ENCODE results near the gene MAPK11.

Gene MAPK11

DNA sequence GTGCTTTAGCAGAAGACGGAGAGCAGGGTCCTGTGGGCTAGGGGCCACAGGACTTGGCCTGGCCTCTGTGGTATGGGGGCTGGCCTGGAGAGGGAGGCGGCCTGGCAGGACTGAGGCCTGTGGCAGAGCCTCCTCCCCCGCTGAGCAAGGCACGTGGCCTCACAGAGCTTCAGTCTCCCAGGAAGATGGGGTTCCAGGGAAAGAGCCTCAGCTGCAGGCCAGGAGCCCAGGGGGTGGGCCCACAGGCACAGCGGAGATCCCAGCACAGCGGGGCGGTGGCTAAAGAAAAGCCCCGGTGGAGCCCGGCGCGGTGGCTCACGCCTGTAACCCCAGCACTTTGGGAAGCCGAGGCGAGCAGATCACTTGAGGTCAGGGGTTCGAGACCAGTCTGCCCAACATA lies 10.9 kb downstream of the MAPK11 start:
- no peak for DNase-seq

DNA sequence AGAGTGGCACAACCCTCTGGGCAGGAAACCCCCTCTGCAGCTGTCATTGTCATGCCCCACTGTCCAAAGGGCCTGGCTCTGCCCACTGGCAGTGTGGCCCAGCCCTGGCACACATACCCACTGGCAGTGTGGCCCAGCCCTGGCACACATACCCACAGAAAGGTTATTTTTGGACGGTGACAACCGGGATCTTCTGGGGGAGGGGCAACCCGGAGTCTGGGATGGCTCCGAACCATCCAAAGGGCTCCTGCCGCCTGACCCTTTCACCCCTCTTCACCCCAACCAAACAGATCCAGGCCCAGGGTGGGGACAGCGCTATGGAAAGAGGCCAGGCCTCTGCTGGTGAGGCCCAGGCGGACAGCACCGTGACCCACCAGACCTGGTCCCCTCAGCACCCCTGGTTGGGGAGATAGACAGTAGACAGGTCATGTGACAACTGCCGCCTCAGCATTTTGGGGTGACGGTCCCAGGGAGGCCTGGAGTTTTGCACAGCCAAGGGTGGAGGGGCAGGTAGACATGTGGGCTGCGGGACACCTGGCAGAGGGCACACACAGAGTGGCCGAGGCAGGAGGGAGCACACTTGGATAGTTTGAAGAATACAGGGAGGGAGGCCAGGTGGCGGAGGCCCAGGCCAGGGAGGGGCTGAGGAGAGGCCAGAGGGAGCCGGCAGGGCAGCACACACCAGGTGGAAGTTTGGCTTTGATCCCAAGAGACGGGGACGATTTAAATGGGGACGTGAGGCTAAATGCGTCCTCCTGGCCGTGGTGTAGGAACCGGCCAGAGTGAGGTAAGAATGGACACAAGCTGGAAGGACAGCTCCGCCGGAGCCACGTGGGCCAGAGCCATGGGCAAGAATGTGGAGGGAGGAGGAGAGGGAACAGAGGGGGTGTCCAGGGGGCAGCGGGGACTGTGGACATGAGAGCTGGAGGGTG lies 11.6 kb downstream of the MAPK11 start:
- DNase-seq: no peak

DNA sequence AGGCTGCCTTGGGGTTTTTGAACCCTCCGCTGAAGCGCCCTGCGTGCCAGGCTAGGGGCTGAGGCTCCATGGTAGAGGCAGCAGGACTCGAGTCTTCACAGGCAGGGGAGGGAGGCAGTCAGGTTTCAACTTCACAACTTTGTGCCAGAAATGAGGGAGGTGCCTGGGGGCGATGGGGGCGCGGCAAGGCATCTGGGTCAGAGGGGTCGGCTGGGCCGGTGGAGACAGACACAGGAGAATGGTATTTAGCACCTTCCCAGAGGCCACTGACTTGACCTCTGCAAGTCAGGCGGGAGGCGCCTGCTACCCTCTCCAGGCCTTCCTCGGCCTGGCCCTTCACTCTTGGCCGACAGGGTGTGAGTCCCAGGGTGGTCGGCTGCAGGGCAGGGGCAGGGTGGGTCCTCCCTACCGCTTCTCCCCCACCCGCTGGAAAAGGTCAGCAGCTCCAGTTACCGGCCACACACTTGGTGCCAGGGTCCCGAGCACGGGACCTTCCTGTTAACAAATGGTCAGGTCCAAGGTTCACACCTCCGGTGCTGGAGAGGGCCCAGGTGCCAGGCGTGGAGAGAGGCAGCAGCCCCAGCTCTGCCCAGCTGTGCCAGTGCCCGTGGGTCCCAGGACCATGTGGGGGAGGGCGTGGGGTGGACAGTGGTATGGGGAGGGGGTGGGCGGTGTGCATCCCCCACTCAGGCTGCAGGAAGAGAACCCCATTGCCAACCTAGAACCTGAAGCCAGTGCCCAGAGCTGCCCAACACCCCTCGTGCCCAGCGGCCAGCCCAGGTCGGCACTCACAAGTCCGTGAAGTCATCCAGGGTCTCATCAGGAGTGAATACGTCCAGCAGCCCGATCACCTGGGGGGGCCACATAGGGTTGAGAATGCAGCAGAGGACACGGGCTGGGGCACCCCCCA lies 12.5 kb downstream of the MAPK11 start:
- DNase-seq: no peak

DNA sequence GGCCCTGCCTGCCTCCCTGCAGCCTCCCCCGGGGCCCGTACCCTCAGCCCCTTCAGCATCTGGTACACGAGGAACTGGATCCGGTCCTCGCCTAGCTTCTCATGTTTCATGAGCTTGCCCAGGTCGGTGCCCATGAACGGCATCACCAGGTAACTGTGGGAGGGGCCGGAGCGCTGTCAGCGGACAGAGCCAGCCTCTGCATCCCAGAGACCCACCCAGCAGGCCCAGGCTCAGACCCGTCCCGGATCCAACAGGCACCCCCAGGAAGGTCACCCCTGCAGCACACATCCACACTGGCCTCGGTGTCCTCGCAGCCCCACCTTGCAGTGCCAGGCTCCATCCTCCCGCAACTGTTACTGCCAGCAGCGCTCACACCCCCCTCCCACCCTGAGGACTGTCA lies 13.1 kb downstream of the MAPK11 start:
- no peak for DNase-seq

DNA sequence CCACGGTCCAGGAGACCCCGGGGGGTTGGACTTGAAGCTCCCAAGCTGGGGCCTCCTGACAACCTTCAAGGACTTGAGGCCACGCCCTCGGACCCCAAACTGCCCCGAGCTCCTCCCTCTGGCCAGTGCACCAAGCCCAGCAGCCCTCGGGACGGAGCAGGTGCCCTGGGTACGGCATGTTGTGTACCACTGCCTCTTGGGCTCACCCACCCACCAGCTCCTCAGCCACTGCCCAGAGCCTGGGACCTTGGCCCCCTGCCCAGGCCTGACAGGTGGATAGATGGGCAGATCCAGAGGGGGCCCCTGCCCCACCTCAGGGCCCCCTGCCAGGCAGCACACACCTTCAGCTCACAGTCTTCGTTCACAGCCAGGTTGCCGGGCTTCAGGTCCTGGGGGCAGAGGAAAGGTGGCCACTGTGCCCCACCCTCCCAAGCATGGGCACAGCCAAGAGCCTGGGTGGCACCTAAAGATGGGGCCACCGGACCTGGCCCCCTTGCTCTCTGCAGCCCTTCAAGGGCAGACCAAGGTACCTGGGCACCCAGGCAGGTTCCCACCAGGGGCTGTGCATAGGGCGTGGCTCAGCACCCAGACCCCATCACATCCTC lies 13.8 kb downstream of the MAPK11 start:
- no peak for DNase-seq

DNA sequence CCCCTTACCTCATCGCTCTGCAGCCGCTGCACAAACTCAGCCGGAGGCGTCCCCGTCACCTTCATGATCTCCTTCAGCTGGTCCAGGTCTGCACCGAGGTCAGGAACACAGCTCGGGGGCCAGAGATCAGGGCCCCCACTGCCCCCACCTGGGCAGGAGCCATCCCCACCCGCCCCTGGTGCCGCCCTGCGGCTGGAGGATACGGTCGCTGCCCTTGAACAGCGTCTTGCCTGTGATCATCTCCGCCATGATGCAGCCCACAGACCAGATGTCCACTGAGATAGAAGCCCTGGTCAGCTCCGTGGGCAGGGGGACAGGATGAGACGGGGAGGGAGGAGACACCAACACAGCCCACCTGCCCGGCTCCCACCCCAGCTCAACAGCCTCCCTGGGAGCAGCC lies 14.6 kb downstream of the MAPK11 start:
- DNase-seq: no peak

DNA sequence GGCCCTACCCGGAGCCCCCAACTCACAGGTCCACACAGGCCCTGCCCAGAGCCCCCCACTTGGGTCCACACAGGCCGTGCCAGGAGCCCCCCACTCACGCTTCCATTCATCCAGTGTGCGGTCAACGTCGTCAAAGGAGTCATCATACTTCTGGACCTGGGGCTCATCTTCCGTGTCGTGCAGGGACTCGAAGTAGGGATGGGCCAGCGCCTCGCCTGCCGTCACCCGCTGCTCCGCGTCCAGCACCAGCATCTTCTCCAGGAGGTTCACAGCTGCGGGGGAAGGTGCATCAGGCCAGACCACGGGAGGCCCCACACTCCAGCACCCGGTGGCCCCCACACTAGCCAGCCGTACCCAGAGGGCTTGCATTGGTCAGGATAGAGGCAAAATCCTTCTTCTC lies 15.1 kb downstream of the MAPK11 start:
- no peak for DNase-seq

DNA sequence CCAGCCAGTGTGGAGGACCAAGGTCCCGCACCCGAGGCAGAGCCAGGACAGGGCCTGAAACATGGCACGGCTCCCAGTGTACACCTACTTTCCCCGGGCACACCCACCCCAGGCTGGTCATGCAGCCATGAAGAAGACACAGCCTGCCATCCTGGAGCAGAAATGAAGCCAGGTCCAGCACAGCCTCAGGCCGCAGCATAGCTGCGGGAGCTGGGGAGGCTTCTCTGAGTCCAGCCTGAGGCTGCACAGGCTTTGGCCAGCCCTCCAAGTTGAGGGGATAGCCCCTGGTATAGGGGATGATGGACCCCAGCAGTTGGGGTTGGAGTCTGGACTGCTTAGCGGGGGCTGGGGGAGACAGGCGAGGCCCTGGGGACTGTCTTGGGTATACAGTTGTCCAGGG lies 16.2 kb downstream of the MAPK11 start:
- DNase-seq: no peak

DNA sequence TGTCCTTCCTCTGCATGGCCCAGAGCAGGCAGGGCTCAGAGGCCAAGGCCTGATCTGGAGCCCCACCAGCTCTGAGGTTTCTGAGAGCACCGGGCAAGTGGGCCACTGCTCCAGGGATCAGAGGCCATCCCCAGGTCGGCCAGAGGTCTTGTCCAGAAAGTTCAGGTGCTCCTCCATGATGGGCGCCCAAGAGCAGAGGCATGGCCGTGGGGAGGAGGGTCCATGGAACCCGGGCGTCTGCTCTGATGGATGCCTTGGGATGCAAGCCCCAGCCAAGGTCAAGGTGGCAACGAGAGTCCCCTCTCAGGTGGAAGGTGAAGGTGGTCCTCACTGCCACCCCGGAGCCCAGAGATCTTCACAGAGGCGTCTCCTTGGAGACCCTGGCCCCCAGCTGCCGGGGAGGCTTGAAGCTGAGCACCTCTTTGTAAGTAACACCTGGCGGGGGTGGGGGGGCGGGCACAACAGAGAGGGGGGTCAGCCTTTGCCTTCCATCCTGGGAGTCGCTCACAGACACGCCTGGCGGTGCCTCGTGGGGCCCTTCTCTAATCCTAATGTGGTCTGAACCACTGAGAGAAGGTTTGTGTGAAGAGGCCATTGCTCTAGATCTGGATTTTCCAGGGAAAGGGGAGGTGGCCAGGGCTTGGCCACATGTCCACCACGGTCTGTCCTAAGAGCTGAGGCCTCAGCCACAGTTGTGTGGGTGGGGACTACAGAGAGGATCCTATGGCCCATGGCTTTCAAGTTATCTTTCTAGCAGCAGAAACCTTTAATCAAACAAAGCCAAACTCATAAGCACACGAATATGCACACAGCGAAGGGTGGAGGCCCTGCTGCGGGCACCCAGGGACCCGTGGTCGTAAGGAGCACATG lies 16.9 kb downstream of the MAPK11 start:
- DNase-seq: no peak

DNA sequence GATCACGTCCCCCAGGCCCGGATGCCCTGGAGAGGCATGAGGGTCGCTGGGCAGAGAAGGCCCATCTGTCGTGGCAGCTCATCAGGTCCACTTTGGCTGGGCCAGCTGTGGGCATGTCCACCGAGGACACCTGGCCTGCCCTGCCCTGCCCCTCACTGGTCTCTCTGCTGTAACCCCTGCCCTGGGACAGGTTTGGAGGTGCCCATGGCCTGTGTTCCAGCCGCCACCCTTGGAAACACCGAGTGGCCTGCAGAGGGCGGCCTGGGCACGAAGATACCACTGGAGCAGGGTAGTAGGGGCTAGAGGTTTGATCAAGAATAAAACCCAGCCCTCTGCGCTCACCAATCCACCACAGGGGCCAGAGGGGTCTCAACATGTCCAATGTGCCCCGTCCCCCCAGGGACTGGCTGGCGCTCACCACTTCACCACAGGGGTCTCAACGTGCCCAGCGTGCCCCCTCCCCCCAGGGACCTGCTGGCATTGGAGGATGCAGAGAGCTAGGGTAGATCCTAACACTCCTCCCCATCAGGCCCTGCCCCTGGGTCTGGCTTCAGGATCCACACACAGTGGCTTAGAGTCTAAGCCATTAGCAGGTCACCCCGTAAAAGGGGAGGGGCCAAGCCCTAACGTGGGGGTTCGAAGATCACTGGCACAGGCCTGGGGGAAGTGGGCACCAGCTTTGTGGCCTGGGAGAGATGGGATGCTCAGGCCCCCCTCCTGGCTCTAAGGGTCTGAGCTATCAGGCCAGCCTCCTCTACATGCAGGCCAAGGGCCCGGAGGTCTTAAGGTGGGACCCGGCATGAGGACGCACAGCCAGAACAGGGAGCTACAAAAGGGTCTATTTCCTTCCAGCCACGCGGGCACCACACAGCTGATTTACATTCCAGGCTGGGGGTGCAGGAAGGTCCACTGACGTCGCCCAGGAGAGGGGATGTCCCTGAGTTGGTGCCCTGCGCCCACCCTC lies 17.8 kb downstream of the MAPK11 start:
- peak; percentile 72 for DNase-seq

DNA sequence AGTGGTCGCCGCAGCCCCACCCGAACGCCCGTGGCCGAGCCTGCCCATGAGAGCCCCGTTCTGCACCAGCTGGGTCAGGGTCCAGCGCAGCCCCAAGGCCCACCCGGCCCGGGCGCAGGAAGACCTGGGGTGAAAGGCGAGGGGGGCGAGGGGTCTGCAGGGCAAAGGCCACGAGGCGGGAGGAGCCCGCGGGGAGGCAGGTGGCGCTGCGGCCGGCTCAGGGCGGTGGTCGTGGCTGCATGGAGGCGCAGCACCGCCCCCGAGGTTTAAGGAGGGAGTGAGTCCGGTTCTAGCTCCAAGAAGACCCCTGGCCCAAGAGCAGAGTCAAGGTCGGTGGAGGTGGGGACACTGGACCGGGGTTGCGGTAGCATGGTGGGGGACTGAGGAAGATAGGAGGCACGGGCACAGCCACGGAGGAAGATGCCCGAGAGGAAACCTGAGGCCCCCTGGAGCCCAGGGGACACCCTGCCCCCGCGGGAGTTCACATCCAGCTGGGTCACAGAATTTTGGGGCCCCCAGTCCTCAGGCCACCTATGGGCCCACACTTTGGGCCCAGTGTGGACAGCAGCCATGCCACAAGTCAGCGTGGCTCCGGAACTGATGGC lies 18.6 kb downstream of the MAPK11 start:
- DNase-seq: no peak

DNA sequence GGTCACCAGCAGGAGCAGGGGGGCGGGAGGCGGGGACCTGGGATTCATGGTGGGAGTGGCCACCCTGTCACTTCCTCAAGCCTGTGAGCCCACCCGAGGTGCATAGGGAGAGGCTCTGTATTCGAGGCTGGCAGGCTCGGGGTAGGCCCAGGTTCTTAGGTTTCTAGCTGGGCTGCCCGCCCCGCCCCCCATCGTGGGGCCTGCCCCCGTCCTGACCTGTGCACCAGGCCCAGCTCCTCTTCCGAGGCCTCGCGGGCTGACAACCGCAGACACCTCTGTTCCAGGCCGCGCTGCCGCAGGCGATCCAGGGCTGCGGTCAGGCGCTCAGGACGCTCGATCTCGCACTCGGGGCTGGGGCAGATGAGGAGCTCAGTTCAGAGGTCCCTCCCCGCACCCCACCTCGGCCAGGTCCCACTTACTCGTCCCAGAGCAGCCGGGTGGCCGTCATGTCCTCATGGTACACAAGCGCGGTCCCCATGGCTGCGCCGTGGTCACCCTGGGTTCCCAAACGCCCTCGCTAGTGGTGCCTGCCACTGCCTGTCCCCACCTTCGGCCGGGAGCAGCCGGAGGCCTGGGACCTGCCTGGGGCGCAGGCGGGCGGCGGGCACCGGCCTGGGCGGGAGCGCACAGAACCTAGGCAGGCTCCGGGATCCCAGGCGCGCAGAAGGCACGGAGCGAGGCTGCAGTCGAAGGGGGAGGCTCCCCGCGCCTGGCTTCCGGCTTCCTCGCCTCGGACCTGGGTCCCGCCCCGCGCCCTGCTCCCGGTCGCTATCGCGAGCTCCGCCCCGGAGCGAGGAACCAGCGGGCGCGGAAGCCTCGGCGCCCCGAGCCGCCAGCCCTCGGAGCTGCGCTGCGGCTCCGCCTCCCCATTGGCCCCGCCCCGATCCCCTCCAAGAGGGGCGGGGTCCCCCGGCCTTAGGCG lies 19.4 kb downstream of the MAPK11 start, which contains the start of gene HDAC10:
HDAC10 (minus strand) TSS at position 711 of the 922 bp plus-strand sequence; CDS start at position 478, 233 bp downstream.
- DNase-seq: peak; percentile 92

DNA sequence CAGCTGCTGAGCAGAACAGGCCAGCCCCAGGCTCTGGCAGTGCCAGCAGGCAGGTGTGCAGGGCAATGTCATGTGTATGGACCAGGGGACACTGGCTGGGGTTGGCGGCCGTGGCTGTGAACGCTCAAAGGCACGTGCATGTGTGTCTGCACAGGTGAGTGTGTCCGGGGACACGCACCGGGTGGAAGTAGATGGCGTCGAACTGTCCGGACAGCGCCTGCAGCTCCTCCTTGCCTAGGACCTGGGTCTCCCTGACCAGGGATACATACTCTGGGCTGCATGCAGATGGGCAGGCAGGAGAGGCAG lies 20.0 kb downstream of the MAPK11 start:
- no peak for DNase-seq

DNA sequence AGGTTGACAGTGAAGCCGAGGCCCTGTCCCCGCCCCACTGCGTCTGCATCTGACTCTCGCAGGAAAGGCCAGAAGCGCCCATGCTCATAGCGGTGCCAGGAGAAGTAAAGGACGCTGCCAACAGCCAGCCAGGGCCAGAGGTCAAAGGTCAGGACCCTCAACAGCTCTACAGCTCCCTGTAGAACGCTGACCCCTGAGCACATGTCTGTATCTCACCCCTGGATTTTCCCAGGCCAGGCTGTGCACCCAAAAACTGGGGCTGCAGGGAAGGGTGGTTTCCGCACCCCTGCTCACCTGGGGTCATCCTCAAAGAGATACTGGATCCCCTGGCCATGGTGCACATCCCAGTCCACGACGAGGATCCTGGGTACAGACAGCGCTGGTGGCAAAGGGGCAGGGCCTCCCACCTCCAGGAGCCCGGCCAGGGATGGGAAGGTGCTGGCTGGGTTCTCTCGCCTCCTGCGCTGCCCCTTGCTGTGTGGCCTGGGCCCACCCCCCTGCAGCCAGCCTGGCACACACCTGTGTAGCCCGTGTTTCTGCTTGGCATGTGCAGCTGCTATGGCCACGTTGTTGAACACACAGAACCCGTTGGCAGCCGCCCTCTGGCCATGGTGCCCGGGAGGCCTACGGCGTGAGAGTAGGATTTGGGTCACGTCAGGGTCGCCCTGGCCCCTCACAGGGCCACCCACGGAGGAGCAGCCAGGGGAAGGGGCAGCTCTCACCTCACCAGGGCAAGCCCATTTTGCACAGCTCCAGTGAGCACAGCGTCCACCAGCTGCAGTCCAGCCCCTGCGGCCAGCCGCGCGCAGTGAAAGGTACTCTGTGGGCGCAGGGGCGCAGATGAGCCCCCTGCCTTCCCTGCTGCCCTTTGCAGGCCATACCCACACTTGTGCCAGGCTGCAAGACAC lies 20.6 kb downstream of the MAPK11 start:
- DNase-seq: no peak

DNA sequence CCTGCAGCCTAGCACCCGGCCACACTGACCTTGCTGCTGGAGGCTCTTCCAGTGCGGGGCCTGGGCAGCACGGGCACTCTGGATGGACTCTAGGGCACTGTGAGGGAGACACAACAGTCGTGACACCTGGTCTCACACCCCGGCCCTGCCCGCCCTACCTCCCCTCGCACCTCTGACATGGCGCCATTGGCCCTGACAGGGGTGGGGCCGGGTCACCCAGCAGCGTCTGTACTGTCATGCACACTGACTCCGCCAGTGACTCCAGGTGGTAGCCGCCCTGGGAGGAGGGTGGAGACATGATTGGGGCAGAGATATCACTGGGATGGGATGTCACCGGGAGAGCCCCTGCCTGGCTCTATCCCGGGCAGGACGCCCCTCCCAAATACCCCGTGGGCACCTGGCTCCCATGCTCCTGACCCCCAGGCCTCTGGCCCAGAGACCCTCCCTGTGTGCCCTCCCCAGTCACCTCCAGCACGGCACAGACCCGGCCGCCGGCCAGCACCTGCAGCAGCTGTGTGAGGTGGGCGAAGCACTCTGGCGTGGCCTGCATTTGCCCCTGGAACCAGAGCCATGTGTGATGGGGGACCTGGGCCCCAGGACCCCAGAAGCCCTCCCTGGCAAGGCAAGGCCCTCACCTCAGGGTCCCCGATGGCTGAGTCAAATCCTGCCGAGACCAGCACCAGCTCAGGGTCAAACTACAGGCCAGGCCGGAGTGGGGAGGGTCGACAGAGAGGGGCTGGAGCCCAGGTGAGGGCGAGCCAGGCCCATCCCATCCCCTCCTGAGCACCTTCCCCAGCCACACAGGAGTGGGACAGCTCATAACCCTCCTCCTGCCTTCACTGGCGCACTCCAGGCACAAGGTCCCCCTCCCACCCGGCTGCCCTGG lies 21.7 kb downstream of the MAPK11 start:
- no peak for DNase-seq

DNA sequence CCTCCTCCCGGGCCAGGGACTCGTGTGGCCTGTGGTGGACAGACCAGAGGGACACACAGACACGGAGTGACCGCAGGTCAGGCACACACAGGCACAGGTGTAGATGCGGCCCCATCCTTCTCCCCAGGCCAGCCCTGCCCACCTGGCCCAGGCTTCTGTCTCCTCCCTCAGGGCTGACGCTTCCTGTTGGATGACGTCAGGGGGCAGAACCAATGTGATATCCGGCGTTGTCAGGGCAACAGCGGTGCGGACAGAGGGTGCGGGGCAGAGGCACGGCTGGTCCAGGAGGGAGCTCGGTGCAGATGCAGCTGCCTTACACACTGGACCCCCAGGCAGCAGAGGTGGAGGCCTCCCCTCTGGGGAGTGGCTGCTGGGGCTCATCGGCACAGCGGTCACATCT lies 22.4 kb downstream of the MAPK11 start:
- DNase-seq: peak; percentile 78
